Measurements from ENCODE around the gene KRTAP2-4.
"Not testable (repeated sequence)": the region's sequence is repeated elsewhere in the genome, so short reads cannot be mapped to it uniquely, and the experiment has no call there.

- not testable (repeated sequence) for TF ChIP-seq EZH2 (IDR thresholded peaks at IDR 0.05; ENCODE audit: insufficient read depth, poor library complexity, severe bottlenecking); EZH2phosphoT487 (IDR thresholded peaks at IDR 0.05; ENCODE audit: insufficient read depth, low read depth)
These were observed 10.5 kb downstream of the KRTAP2-4 start, which contains the start of gene KRTAP2-2 for GRCh38 chr17:41055130-41055529.
